ENCODE measurements around the gene STBD1.

Gene STBD1

DNA sequence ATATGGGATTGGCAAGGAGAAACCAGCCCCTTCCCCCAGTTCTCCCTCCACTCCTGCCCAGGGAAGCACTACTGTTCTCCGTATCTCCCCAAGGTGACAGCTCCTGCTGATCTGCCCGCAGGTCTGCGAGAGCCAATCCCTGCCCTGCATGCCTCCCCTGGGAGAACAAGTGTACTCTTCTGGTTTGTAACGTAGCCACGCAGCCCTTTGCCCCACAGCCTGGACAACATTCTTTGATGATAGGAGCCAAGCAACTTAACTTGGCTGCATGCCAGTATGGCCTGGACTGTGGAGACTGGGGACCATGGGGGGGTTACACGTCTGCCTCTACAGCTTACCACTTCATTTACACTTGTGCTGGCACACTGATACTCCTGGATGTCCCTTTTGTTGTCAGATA lies 2.0 kb downstream of the STBD1 start:
- no peaks in the 10 kb centered on the region for H3K4me1 ChIP-seq (ENCODE audit: control insufficient read depth, low read length)
- H3K9me2 ChIP-seq (replicated peaks; ENCODE audit: control insufficient read depth, low read length), result no peaks in the 10 kb centered on the region
- H3K4me2 ChIP-seq (ENCODE audit: low read length), result no peak overlapping the region
- no peaks in the 10 kb centered on the region for H4K20me1 ChIP-seq (ENCODE audit: control insufficient read depth, insufficient read depth, low read depth, low read length)
- TF ChIP-seq, protein P1, sequence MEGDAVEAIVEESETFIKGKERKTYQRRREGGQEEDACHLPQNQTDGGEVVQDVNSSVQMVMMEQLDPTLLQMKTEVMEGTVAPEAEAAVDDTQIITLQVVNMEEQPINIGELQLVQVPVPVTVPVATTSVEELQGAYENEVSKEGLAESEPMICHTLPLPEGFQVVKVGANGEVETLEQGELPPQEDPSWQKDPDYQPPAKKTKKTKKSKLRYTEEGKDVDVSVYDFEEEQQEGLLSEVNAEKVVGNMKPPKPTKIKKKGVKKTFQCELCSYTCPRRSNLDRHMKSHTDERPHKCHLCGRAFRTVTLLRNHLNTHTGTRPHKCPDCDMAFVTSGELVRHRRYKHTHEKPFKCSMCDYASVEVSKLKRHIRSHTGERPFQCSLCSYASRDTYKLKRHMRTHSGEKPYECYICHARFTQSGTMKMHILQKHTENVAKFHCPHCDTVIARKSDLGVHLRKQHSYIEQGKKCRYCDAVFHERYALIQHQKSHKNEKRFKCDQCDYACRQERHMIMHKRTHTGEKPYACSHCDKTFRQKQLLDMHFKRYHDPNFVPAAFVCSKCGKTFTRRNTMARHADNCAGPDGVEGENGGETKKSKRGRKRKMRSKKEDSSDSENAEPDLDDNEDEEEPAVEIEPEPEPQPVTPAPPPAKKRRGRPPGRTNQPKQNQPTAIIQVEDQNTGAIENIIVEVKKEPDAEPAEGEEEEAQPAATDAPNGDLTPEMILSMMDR (IDR thresholded peaks at IDR 0.05; ENCODE audit: low read depth, low read length, poor library complexity, severe bottlenecking), result no peak
- TF ChIP-seq EZH2phosphoT487 (IDR thresholded peaks at IDR 0.05; ENCODE audit: borderline replicate concordance, low read length), result no peak
- no peak overlapping the region for H3K27ac ChIP-seq (ENCODE audit: low read depth, low read length)
- no peaks in the 10 kb centered on the region for H3K36me3 ChIP-seq (ENCODE audit: control insufficient read depth, low read length)
- H3K27me3 ChIP-seq (ENCODE audit: control insufficient read depth, low read length), result no peaks in the 10 kb centered on the region
- H3K4me3 ChIP-seq (ENCODE audit: low read length), result no peak overlapping the region
- H3K79me2 ChIP-seq (ENCODE audit: control insufficient read depth, low read length), result no peaks in the 10 kb centered on the region
- no peaks in the 10 kb centered on the region for H3F3A ChIP-seq (ENCODE audit: control insufficient read depth, insufficient read depth)
- H3K9me3 ChIP-seq (ENCODE audit: control insufficient read depth, insufficient read depth, low read length), result no peaks in the 10 kb centered on the region; the same call in 1 of the 2 replicates

- Histone ChIP-seq H3K27ac (ENCODE audit: low read depth, low read length) (no peak overlapping the region), H3K27me3 (ENCODE audit: control insufficient read depth, low read length) (no peaks in the 10 kb centered on the region), H3K36me3 (ENCODE audit: control insufficient read depth, low read length) (no peaks in the 10 kb centered on the region), H3K9me2 (replicated peaks; ENCODE audit: control insufficient read depth, low read length) (no peaks in the 10 kb centered on the region), H3K9me3 (ENCODE audit: control insufficient read depth, insufficient read depth, low read length) (no peaks in the 10 kb centered on the region; the same call in 1 of the 2 replicates), H3K4me3 (ENCODE audit: low read length) (no peak overlapping the region), H3K4me1 (ENCODE audit: control insufficient read depth, low read length) (no peaks in the 10 kb centered on the region), H3F3A (ENCODE audit: control insufficient read depth, insufficient read depth) (no peaks in the 10 kb centered on the region), H3K4me2 (ENCODE audit: low read length) (no peak overlapping the region), H4K20me1 (ENCODE audit: control insufficient read depth, insufficient read depth, low read depth, low read length) (no peaks in the 10 kb centered on the region), H3K79me2 (ENCODE audit: control insufficient read depth, low read length) (no peaks in the 10 kb centered on the region)
- TF ChIP-seq, protein P1 (IDR thresholded peaks at IDR 0.05; ENCODE audit: low read depth, low read length, poor library complexity, severe bottlenecking), result no peak
- TF ChIP-seq EZH2phosphoT487 (IDR thresholded peaks at IDR 0.05; ENCODE audit: borderline replicate concordance, low read length), result no peak
Observed at GRCh38 chr4:76309939-76310550, 3.5 kb downstream of the STBD1 start.

GRCh38 chr4:76310683-76311082 lies 4.2 kb downstream of the STBD1 start:
- no peak for TF ChIP-seq EZH2phosphoT487 (IDR thresholded peaks at IDR 0.05; ENCODE audit: borderline replicate concordance, low read length)
- TF ChIP-seq, protein P1 (IDR thresholded peaks at IDR 0.05; ENCODE audit: low read depth, low read length, poor library complexity, severe bottlenecking), result no peak
- H3K79me2 ChIP-seq (ENCODE audit: control insufficient read depth, low read length), result no peaks in the 10 kb centered on the region

More at GRCh38 chr4:76310683-76311082, 4.2 kb downstream of the STBD1 start:
- H3K4me1 ChIP-seq (ENCODE audit: control insufficient read depth, low read length), result no peaks in the 10 kb centered on the region
- H4K20me1 ChIP-seq (ENCODE audit: control insufficient read depth, insufficient read depth, low read depth, low read length), result no peaks in the 10 kb centered on the region
- H3K9me3 ChIP-seq (ENCODE audit: control insufficient read depth, insufficient read depth, low read length), result no peaks in the 10 kb centered on the region; the same call in 1 of the 2 replicates
- no peaks in the 10 kb centered on the region for H3F3A ChIP-seq (ENCODE audit: control insufficient read depth, insufficient read depth)
- no peak overlapping the region for H3K4me3 ChIP-seq (ENCODE audit: low read length)
- H3K9me2 ChIP-seq (replicated peaks; ENCODE audit: control insufficient read depth, low read length), result no peaks in the 10 kb centered on the region
- no peak overlapping the region for H3K4me2 ChIP-seq (ENCODE audit: low read length)
- no peaks in the 10 kb centered on the region for H3K27me3 ChIP-seq (ENCODE audit: control insufficient read depth, low read length)
- no peak overlapping the region for H3K27ac ChIP-seq (ENCODE audit: low read depth, low read length)
- no peaks in the 10 kb centered on the region for H3K36me3 ChIP-seq (ENCODE audit: control insufficient read depth, low read length)

Data from DOHH2 (cell line).